NK-92 (cell line): Measurements from ENCODE around the gene KLF9.
A peak's percentile ranks its signal among the peaks of the same experiment; 100 is the strongest.

ENCODE experiments used
- DNase-seq: peaks from one replicate; lab custom pipeline; 2025; ENCODE audit not compliant: unreplicated experiment; lab: John Stamatoyannopoulos, UW

Gene KLF9

GRCh38 chr9:70413799-70414775 is at the start of gene KLF9:
Gene KLF9 (minus strand): TSS chr9:70414657. CDS start chr9:70413363, 1,294 bp downstream.
- DNase-seq, result peak; percentile 36

DNA sequence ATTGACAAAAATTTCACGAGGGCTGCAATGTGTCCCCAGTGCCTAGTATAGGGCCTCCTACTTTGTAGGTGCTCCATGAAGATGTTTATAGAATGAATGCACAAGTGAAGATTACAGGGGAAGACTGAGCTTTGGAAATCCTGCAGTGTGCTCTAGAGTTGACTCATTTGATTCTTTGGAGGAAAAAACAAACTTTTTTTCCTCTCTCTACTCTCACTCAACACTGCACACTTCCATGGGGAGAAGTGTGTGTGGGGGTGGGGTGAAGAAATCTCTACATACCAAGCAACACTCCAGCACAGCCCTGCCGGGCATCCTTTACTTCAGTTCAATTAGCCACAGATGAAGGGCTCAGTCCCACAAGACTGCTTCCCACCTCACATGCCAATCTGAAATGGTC is 49.4 kb upstream of the KLF9 start:
- DNase-seq, result no peak

DNA sequence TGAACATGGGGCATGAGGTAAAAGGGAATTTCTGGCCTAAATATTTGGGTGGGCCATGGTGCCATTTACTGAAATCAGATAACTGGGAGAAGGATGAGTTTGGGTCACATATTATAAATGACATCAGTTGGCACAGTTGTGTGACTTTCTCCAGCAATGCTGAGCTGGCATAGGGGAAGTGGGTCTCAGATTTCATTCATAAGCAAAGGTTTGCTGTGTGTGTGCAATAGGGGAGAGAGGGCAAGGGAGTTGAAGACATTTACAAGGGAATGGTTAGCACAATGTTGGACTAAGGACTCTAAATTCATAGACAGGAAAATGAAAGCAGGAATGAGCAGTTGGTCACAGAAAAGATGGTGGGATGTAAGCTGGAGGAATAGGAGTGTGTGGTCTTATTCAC is 47.8 kb upstream of the KLF9 start:
- DNase-seq, result no peak

GRCh38 chr9:70457235-70457634 is 42.8 kb upstream of the KLF9 start:
- no peak for DNase-seq

GRCh38 chr9:70455993-70456704 is 41.7 kb upstream of the KLF9 start:
- no peak for DNase-seq

- DNase-seq, result no peak
These were observed 37.9 kb upstream of the KLF9 start for GRCh38 chr9:70452365-70452764.

GRCh38 chr9:70451765-70452164 is 37.3 kb upstream of the KLF9 start:
- no peak for DNase-seq

DNA sequence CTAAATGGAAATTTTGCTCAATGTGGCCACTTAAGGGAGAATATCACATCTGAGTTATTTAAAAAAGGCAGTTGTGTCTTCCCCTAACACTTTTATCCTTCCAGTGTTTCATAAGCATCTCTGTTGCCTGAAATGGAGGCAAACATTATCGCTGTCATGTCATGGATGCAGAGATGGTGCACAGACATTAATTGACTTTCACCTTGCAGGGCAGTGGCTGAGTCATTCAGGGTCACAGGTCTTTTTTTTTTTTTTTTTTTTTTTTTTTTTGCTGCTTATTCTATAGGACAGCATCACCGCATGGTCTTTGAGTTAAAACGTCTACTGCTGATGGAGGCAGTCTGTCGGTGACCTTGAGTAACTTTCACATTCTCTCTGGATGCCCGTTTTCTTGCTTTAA is 36.3 kb upstream of the KLF9 start:
- DNase-seq, result no peak

DNA sequence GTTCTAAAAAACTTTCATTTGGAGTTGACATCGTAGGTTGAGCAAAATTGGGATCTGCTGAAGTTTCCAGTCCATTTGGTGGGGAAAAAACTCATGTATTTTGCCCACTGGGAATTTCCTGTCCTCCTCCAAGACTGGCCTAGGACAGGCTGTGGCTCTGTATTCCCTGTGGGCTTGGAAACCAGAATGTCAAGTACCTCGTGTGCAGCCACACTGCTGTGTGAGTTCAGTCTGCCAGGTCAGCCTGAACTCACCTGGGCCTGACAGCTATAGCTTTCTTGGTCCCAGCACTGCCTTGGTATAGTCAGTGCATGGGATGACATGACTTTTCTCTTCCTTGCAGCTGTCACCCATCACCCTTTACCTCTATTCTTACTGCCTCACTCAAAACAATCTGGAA is 35.0 kb upstream of the KLF9 start:
- no peak for DNase-seq

- no peak for DNase-seq
These were observed 34.5 kb upstream of the KLF9 start for GRCh38 chr9:70448919-70449318.

DNA sequence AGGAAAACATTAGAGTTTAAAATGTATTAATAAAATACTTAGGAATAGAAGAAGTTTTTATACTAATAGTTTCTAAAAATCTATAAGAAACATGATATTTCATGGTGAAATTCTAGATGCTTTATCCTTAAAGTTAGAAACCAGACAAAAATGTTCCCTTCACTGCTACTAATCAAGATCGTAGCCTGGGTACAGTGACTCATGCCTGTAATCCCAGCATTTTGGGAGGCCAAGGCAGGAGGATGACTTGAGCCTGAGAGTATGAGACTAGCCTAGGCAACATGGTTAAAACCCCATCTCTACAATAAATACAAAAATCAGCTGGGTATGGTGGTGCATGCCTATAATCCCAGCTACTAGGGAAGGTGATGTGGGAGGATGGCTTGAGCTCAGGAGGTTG is 30.4 kb upstream of the KLF9 start:
- DNase-seq, result no peak

DNA sequence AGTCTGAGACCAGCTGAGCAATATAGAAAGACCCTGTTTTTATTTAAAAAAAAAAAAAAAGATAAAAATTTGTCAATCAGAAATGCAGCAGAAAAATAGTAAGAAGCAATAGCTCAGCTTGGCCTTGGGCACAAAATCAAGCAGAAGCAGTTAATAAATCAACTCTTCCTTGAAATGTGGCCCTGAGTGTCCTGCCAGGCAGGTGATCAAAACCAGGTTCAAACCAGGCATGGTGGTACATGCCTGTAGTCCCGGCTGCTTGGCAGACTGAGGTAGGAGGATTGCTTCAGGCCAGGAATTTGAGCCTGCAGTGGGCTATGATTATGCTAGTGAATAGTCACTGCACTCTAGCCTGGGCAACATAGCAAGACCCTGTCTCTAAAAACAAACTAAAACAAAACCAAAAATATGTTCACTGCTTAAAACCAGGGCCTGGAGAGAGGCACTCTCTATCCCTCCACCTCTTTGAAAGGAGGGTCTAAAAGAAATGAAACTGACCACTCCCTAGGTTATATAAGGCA is 27.9 kb upstream of the KLF9 start:
- DNase-seq, result no peak

GRCh38 chr9:70441622-70442021 is 27.2 kb upstream of the KLF9 start:
- DNase-seq, result no peak

- DNase-seq, result no peak
These were observed 25.7 kb upstream of the KLF9 start for GRCh38 chr9:70439991-70440706.

DNA sequence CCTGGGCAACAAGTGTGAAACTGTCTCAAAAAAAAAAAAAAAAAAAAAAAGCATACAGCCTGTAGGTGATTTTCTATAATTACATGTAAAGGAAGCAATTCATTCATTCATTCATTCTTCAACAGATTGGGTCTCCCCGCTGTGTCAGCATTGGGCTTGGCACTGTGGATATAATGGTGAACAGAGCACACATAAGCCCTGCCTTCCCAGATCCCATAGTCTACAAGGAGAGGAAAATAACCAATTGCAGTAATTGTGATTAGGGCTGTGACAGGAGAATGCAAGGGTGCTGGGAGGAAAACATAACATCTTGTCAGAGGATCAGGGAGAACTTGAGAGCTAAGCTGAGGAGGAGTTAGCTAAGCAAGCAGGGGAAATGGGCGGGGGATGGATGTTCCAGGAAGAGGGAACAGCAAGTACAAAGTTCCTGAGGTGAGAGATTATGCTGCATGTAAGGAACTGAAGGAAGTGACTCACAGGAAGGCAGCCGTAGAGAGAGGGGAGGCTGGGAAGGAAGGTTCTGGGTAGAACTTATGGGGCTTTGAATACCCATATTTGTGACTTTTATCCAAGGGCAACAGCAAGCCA is 24.0 kb upstream of the KLF9 start:
- no peak for DNase-seq

GRCh38 chr9:70435948-70436347 is 21.5 kb upstream of the KLF9 start:
- no peak for DNase-seq

DNA sequence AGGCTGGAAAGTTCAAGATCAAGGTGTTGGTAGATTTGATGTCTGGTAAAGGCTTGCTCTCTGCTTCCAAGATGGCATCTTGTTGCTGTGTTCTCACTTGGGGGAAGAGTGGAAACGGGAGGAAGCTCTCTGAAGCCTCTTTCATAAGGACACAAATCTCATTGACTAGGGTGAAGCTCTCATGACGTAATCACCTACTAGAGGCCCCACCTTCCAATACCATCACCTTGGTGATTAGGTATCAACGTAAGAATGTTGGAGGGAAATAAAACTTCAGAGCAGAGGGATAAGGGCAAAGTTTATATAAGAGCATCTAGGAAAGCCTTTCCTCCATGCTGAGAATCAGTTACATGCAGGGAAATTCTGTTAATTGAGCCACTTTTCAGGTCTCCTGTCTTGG is 15.4 kb upstream of the KLF9 start:
- DNase-seq, result no peak

DNA sequence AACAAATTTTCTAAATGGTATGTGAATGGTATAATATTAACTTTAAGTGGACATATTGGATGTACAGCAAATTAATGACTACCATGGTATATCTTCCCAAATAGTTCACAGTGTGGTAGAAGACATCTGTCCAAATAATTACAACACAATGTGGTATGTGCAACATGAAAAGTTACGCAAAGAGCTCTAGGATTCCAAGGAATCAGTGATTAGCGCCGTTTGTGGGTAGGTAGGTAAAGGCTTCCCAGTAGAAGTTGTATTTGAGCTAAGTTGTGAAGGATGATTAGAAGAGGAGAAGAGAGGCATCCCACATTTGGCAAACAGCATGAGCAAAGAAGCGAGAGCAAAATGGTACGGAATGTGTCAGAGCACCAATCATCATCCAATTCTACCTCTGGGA is 14.3 kb upstream of the KLF9 start:
- no peak for DNase-seq

DNA sequence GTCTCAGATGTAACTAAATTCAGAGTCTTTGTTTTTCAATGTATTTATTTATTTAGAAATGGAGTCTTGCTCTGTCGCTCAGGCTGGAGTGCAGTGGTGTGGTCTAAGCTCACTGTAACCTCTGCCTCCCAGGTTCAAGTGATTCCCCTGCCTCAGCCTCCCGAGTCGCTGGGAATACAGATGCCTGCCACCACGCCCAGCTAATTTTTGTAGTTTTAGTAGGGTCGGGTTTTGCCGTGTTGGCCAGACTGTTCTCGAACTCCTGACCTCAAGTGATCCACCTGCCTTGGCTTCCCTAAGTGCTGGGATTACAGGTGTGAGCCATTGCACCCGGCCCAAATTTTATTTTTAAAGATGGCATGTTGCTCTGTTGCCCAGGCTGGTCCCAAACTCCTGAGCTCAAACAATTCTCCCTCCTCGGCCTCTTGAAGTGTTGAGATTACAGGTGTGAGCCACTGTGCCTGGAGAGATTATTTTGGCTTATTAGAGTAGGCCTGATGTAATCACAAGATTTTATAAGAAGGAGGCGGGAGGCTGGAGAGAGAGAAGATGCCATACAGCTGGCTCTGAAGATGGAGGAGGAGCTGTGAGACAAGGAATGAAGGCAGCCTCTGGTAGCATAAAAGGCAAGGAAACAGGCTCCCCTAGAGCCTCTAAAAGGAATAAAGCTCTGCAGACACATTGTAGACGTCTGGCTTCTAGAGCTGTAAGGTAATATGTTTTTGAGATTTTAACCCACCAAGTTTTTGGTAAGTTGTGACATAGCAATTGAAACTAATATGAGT is 12.9 kb upstream of the KLF9 start:
- DNase-seq, result no peak

DNA sequence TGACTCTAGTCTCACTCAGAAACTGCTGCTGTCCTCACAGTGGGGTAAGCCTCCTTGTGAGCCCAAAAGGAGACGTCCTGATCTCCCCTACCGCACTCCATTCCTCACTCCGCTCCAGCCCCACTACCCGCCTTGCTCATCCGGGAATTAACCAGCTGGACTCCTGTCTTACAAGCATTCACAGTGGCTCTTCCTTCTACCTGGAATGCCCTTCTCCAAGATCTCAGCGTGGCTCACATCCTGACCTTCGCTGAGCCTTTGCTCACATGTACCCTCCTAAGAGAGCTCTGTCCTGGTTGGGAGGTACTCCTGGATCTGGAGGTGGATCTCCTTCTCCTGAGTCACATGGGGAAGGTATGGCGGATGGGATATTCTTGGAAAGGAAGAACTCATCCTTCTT is 10.7 kb upstream of the KLF9 start:
- DNase-seq, result no peak
